ENCODE data around the gene HOXB8.

Gene HOXB8

DNA sequence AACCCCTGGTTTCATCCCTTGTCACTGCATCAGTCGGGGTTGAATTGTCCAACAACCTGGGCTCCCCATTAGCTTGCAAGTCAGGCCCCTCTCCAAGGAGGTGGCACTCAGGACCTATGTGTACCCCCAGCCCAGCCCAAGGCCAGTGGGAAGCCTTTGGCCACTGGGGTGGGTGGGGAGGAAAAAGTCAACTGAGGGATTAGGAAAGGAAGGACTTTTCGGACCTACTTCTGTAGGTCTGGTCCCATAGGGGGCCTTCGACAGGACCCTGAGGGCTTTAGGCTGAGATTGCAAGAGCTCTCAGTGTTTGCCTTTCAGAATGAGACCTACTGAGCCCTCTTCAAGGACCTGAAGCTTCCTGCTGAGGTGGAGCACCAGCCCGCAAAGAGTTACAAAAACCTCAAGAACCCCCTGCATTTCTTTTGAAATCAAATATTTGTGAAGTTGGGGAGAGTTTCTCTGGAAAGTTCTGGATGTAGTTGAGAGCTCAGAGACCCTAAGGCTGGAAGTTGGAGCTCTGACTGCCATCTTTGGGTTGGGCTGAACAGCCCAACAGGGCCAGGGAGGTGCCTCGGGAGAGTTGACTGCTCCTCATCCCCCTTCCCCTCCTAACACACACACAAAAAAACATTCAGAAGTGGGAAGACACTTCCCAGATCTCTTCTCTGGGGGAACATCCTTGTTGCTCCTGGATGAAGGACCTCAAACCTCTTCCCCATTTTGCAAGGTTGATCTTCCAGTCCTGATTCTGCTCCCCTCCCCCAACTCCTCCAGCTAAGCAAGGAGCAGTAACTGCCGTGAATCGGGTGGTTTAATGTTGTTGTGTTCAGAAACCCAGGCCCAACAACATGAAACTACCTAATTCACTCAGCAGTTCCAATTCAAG lies 16.8 kb upstream of the HOXB8 start:
- Histone ChIP-seq H3K9ac (ENCODE audit: insufficient read length) (no peak overlapping the region), H3K27ac (no peak overlapping the region), H3K9me3 (ENCODE audit: low read depth, low read length) (no peaks in the 10 kb centered on the region), H3K36me3 (ENCODE audit: insufficient read depth, low read length) (no peaks in the 10 kb centered on the region), H3K4me3 (no peak overlapping the region)
- TF ChIP-seq FOXP2 (optimal IDR thresholded peaks at IDR 0.05; ENCODE audit: control extremely low read depth, extremely low read length, insufficient read depth) (no peak), POLR2AphosphoS5 (IDR thresholded peaks at IDR 0.05; ENCODE audit: borderline replicate concordance, low read depth, low read length) (no peak), EZH2 (IDR thresholded peaks at IDR 0.05) (no peak)
- DNase-seq (ENCODE audit: low read depth, low spot score) = no peak

DNA sequence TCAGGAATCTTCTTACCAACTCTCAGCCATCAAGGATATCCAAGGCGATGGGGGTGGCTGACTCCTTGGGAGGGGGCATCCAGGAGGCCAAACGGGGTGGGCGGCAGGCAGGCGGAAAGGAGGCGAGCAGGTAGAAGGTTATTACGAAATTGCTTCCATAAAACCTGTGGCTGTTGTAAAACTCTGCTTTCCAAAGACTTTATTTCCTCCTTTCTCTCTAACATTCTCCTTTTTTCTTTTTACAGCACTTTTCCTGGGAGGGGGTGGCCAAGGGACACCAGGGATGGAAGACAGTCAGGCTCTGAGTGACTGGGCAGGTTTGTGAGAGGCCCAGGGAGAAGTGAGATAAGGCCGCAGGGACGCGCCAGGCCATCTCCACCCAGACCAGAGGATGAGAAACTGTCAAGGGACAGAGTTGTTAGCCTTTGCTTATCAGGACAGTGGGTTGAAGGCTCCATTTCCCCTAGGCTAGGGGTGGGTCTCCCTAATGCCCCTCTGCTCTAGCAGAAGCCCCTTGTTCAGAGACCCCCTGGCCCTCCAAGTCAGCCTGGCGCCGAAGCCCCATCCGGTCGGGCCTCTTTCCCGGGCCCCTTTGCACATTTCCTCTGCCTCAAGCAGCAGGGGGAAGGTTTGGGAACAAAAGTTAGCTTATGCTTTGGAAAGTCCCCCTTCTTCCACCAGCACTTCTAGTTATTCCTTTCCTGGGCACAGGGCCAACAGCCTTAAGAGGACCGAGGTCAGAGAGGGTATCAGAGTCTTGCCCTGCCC lies 16.0 kb upstream of the HOXB8 start:
- H3K9ac ChIP-seq (ENCODE audit: insufficient read length) = no peak overlapping the region
- DNase-seq (ENCODE audit: low read depth, low spot score) = no peak
- no peak overlapping the region for H3K4me3 ChIP-seq
- H3K27ac ChIP-seq = no peak overlapping the region
- no peak for TF ChIP-seq POLR2AphosphoS5 (IDR thresholded peaks at IDR 0.05; ENCODE audit: borderline replicate concordance, low read depth, low read length)
- no peak for TF ChIP-seq EZH2 (IDR thresholded peaks at IDR 0.05)
- no peak for TF ChIP-seq FOXP2 (optimal IDR thresholded peaks at IDR 0.05; ENCODE audit: control extremely low read depth, extremely low read length, insufficient read depth)
- H3K9me3 ChIP-seq (ENCODE audit: low read depth, low read length) = no peaks in the 10 kb centered on the region
- H3K36me3 ChIP-seq (ENCODE audit: insufficient read depth, low read length) = no peaks in the 10 kb centered on the region

DNA sequence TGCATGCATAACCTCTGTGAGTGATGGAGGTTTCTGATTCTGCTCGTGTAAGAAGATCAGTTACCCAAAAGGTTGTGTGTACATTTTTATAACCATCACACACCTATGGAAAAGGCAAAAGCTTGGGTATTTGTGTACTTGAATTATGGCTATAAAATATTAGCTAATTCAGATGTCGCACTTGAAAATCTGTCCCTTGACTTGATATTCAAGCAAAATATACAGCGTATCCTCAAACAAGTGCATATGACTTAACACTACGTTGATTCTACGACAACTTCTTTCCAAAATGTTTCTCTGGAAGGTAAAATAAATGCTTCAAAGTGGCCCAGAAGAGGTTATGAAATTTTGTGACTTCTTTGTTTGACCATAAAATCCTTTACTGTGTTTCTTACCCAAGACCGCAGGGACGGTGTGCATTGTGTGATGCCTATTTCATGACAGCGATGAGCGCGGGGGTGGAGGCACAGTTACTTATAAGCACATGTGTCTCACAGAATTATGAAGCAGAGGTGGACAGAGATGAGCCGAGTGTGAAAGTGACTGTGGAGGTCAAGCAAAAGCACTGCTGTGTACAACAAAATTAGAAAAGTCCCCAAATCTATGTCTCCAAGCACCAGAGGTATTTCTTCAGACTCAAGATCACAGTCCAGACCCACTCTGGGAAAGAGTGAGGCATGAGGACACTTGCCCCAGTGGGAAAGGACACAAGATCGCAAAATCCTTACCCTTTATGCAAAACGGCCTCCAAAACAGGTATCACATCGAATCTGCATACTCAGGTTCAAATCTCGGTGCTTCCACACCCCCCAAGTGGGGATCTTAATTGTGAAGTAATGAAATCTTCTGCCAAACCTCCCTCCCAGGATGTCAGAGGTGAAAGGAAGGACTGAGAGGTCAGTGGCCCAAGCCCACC lies 15.2 kb upstream of the HOXB8 start:
- no peak for TF ChIP-seq EZH2 (IDR thresholded peaks at IDR 0.05)
- no peak for TF ChIP-seq FOXP2 (optimal IDR thresholded peaks at IDR 0.05; ENCODE audit: control extremely low read depth, extremely low read length, insufficient read depth)
- TF ChIP-seq POLR2AphosphoS5 (IDR thresholded peaks at IDR 0.05; ENCODE audit: borderline replicate concordance, low read depth, low read length) = no peak
- DNase-seq (ENCODE audit: low read depth, low spot score) = no peak
- Histone ChIP-seq H3K27ac (no peak overlapping the region), H3K9me3 (ENCODE audit: low read depth, low read length) (no peaks in the 10 kb centered on the region), H3K9ac (ENCODE audit: insufficient read length) (no peak overlapping the region), H3K4me3 (no peak overlapping the region), H3K36me3 (ENCODE audit: insufficient read depth, low read length) (no peaks in the 10 kb centered on the region)

DNA sequence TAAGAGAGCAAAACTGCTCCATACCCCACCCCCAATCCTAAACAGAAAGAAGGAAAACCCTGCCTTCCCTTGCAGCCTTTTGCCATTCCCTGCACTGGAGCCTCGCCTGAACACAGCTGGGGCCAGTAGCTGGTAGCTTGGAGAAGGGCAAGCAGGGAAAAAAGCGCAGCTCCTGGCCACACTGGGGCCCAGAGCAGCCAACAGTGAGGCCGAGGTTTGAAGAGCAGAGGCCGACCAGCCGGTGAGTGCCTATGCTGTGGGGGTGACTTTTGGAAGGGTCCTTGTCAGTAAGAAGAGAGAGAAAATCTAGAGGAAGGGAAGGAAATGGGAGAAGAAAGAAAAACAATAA lies 14.3 kb upstream of the HOXB8 start:
- TF ChIP-seq FOXP2 (optimal IDR thresholded peaks at IDR 0.05; ENCODE audit: control extremely low read depth, extremely low read length, insufficient read depth) (no peak), POLR2AphosphoS5 (IDR thresholded peaks at IDR 0.05; ENCODE audit: borderline replicate concordance, low read depth, low read length) (no peak), EZH2 (IDR thresholded peaks at IDR 0.05) (no peak)
- no peaks in the 10 kb centered on the region for H3K36me3 ChIP-seq (ENCODE audit: insufficient read depth, low read length)
- no peaks in the 10 kb centered on the region for H3K9me3 ChIP-seq (ENCODE audit: low read depth, low read length)
- H3K27ac ChIP-seq = no peak overlapping the region
- no peak for DNase-seq (ENCODE audit: low read depth, low spot score)
- H3K4me3 ChIP-seq = no peak overlapping the region
- no peak overlapping the region for H3K9ac ChIP-seq (ENCODE audit: insufficient read length)

DNA sequence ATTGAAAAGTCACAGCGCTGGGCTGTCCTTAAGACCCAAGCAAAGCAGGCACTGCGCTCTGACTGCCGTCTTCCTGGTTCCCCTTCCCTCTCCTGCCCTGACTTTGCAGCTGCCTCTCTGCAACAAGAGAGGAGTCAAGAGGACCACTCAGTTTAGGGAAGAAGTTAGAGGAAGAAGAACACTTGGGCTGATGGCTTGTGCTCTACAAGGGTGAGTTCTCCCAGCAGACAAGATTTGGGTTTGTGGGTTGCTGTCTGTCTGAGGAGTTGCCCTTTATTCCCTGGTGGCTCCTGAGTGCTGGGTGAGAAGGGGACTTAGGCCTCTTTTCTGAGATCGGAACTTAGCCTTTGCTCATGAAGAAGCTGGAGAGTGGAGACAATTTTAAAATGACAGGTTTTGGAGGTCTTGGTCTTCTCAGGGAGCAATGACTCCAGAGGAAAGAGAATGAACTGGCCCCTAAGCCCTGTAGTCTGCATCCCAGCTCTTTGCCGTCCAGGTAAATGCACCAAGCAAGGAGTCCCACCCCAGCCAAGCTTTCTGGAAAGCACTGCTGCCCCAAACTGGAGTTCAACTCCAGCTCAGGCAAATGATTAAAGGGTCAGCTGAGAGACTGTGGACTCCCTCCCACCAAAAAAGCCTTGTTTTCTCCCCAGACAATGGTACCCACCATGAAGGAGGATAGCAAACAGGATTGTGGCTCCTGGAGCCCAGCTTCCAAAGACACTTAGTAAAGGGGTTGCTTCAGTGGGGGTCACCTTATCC lies 13.7 kb upstream of the HOXB8 start:
- Histone ChIP-seq H3K9me3 (ENCODE audit: low read depth, low read length) (no peaks in the 10 kb centered on the region), H3K4me3 (no peak overlapping the region), H3K36me3 (ENCODE audit: insufficient read depth, low read length) (no peaks in the 10 kb centered on the region), H3K27ac (no peak overlapping the region), H3K9ac (ENCODE audit: insufficient read length) (no peak overlapping the region)
- no peak for TF ChIP-seq POLR2AphosphoS5 (IDR thresholded peaks at IDR 0.05; ENCODE audit: borderline replicate concordance, low read depth, low read length)
- no peak for TF ChIP-seq FOXP2 (optimal IDR thresholded peaks at IDR 0.05; ENCODE audit: control extremely low read depth, extremely low read length, insufficient read depth)
- no peak for TF ChIP-seq EZH2 (IDR thresholded peaks at IDR 0.05)
- DNase-seq (ENCODE audit: low read depth, low spot score) = no peak

DNA sequence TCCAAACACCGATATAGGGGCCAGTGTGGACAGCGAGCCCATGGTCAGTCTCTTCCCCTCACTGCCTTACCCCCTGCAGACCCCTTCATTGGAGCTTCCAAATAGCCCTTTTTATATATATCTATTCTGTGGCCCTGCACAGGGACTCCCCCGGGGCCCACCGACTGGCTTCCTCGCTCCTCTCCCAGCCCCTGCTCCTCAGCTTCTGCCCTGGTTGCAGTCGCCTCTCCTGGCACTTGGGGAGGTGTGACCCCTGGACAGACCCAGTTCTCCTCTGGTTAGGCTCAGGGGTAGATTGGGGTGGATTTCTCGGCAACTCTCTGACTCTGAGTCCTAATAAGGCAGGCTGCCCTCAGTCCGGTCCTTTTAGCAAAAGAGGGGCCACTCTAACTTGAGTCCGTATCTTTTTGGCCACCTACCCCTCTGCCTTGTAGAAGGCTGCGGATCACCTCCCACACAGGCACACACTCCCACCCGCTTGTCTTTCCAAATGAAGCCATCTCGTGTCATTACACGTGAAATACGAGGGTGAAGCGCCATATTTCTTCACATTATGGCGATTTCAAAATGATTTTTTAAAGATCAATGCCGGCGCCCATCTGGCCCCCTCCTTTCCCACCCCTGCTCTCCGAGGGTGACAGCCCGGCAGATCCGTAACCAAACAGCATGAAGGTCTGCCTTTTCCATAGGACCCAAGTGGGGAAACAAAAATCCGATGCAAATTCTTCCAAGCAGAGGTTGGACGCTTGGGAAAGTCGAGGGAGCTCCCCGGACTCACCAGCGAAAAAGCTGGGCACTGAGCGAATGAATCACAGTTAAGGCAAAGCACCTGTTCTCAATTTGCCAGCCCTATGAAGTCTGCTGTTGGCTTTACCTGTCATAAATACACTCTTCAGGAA lies 12.8 kb upstream of the HOXB8 start:
- no peaks in the 10 kb centered on the region for H3K9me3 ChIP-seq (ENCODE audit: low read depth, low read length)
- DNase-seq (ENCODE audit: low read depth, low spot score) = no peak
- TF ChIP-seq POLR2AphosphoS5 (IDR thresholded peaks at IDR 0.05; ENCODE audit: borderline replicate concordance, low read depth, low read length) (no peak), EZH2 (IDR thresholded peaks at IDR 0.05) (no peak), FOXP2 (optimal IDR thresholded peaks at IDR 0.05; ENCODE audit: control extremely low read depth, extremely low read length, insufficient read depth) (no peak)
- H3K36me3 ChIP-seq (ENCODE audit: insufficient read depth, low read length) = no peaks in the 10 kb centered on the region
- H3K9ac ChIP-seq (ENCODE audit: insufficient read length) = no peak overlapping the region
- no peak overlapping the region for H3K27ac ChIP-seq
- H3K4me3 ChIP-seq = no peak overlapping the region
